Hematopoietic multipotent progenitor cell treated with erythropoietin and hydrocortisone succinate and interleukin-3 and kit ligand, for 6 days (in vitro differentiated cells): ENCODE measurements around the gene DYNLT2.

Source experiments
- DNase-seq: peaks from one replicate; pipeline ENCODE4 v3.0.0-alpha.2; 2015

Gene DYNLT2

GRCh38 chr6:169783401-169783800 is 32.0 kb upstream of the DYNLT2 start:
- DNase-seq = no peak

GRCh38 chr6:169782966-169783365 is 31.6 kb upstream of the DYNLT2 start:
- no peak for DNase-seq

DNA sequence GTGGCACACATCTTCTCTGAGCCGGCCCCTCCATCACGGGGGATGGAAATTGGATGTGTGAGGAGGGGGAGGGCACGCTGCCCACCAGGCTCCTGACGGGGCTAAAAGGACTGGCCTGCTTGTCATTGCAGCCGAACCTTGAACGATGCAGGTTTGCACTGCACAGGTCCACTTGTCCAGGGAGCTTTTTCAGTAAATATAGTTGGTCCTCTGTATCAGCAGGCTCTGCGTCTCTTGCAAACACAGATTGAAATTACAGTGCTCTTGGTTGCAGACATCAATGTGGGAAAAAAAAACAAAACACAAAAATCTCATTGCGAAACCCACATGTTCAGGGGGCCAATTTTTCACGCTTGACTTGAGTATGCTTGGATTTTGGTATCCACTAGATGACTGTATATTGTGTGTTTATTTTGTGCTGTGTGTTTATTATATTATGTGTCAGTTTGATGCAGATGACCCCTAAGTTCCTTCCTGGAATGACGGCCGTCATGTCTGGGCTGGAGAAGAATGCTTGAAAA is 29.3 kb upstream of the DYNLT2 start:
- no peak for DNase-seq

DNA sequence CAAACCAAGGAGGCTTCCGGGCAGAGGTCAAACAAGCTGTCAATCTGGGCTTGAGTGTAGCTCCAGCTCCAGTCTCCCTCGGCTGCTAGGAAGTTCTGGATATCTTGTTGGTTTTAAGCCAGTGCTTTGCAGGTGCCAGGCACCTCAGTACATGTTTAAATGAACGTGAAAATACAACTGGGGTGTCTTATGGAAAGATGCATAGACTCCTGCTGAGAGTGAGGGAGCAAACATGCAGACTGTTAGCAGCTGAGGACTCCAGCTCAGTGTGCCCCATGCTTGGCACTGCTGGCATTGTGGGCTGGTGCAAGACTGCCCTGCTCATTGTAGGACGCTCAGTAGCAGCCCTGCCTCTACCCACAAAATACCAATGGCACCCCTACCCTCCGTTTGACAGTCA is 28.5 kb upstream of the DYNLT2 start:
- DNase-seq = no peak

DNA sequence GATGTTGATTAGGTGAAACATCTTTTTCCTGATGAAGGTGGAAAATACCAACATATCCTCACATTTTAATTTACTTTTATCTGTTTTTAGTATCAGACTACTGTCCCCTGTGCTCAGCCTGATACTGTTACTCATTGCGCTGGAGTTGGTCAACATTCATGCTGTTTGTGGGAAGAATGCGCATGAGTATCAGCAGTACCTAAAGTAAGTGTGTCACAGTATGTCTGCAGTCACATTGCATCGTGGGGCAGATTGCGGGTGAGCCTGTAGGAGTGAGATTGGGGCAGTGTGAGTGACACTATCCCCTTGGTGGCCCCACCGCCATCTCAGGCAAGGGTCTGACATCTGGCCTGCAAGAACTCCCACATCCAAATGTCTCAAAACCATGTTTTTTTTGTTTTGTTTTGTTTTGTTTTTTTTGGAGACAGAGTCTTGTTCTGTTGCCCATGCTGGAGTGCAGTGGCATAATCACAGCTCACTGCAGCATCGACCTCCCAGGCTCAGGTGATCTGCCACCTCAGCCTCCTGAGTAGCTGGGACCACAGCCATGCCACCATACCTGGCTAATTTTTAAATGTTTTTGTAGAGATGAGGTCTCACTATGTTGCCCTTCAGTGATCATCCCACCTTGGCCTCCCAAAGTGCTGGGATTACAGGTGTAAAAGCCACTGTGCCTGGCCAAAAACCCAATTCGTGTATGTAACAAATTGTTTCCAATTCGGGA is 27.9 kb upstream of the DYNLT2 start:
- no peak for DNase-seq

- DNase-seq = no peak
Observed at GRCh38 chr6:169778646-169779045, 27.3 kb upstream of the DYNLT2 start.

GRCh38 chr6:169777896-169778295 is 26.5 kb upstream of the DYNLT2 start:
- no peak for DNase-seq

GRCh38 chr6:169776379-169776778 is 25.0 kb upstream of the DYNLT2 start:
- DNase-seq = no peak

DNA sequence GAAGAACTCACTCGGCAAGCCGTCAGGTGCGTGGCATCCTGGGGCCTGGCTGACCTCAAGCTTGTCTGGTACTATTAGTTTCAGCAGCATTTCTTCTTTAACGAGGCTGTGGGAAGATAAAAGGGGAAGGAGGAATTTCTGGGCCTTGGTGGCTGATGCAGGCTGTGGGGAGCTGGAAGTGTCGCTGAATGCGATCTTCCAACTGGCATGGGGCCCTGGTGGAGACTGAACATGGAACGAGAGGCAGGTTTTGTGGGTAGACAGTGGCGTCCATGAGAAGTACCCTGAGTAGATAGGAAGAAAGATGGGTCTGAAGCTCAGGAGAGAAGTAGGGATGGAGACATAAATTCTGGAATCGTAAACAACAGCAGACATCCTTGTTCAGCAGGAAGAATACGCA is 23.9 kb upstream of the DYNLT2 start:
- DNase-seq = no peak

GRCh38 chr6:169774347-169774746 is 23.0 kb upstream of the DYNLT2 start:
- no peak for DNase-seq

DNA sequence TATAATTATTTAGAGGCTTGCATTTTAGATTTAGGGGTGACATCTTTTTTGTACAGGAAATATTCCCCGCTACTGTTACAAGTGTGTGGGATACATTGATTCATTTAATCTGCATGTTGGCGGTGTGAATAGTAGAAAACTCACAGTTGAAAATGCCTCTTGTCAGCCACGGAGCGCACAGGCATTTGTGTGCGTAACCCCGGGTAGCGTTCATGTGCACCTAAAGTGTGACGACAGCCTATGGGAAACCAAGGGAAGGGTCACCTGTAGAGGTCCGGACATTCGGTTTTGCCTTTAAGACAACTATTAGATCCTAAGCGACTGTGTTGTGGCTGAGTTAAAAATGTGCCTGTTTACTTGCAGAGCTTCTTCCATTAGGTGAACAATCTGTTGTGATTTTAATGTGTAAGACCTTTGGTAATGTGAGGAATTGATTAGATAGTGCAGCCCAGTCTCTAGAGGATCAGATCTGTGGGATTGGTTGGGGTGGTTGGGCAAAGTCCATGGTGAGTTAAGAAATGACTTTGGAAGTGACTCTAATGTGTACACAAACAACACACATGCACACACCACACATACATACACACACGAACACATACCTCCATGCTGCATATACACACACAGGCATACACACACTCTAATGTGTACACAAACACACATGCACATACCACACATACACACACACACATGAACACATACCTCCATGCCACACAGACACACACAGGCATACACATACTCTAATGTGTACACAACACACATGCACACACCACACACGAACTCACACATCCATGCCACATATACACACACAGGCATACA is 15.8 kb upstream of the DYNLT2 start:
- DNase-seq = no peak

GRCh38 chr6:169766232-169766631 is 14.9 kb upstream of the DYNLT2 start:
- no peak for DNase-seq

- peak; percentile 31 for DNase-seq
Observed at GRCh38 chr6:169765789-169766188, 14.4 kb upstream of the DYNLT2 start.

DNA sequence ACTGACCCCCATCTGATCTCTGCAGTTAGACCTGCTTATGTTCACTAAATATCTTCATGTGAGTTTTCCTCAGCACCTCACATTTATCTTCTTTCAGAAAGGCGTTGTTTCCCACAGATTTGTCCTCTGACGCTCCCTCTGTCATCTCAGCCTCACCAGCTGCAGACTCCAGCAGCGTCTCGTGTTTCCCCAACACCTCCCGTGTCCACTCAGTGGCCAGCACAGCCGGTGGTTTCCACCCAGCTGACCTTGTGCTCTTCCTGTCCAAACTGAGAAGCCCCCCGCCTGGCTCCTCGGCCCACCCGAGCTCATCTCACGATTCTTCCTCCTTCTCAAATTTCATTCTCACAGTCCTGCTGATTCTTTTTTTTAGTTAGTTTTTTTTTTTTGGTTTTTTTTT is 12.5 kb upstream of the DYNLT2 start:
- no peak for DNase-seq

DNA sequence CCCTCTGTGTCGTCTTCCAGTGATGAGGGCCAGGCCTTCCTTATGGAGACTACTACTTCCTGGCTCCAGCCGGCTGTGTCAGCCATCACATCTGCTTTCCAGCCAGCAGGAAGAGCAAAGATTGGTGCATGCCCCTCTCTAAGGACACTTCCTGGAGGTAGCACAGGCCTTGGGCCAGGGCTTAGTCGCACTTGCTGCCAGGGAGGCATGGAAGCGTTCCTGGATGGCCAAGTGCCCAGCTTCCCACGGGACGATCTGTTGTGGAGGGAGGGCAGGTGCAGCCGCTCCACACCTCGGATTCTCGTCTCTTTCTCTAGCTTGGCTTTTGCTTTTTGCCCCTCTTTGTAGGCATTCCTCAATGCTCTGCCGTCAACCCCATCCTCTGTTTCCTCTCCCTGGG is 11.9 kb upstream of the DYNLT2 start:
- no peak for DNase-seq

- no peak for DNase-seq
Observed at GRCh38 chr6:169755162-169755561, 3.8 kb upstream of the DYNLT2 start.

GRCh38 chr6:169752074-169752623 is 777 bp upstream of the DYNLT2 start:
- peak; percentile 33 for DNase-seq

GRCh38 chr6:169746556-169746955 is 4.8 kb downstream of the DYNLT2 start:
- DNase-seq = no peak

DNA sequence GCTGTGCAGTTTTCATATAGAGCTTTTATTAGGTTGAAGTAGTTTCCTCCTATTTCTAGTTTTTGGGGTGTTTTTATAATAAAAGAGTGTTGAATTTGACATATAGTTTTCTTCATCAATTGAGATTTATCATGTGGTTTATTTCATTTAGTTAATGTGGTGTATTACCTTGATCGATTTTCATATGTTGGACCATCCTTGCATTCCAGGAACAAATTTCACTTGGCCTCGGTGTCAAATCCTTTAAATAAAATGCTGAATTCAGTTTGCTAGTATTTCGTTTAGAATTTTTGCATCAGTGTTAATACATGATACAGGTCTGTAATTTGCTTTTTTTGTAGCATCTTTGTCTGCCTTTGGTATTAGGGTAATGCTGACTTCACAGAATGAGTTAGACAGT is 6.0 kb downstream of the DYNLT2 start:
- no peak for DNase-seq

DNA sequence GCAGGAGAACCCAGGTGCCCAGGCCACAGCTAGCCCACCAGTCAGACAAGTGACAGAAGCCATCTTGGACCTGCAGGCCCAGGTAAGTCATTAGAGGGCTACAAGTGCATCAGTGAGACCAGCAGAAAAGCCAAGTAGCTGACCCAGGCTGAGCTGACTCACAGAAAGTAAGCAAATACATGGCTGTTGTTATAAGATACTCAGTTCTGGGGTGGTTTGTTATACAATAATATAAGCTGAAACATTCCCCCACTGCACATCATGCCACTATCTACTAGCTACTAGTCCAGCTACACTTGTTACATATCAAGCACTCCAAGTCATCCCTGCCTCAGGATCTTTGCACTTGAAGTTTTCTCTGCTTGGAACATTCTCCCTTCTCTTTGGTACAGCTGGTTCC is 10.0 kb downstream of the DYNLT2 start:
- no peak for DNase-seq

GRCh38 chr6:169738976-169739529 is 12.3 kb downstream of the DYNLT2 start:
- no peak for DNase-seq

GRCh38 chr6:169738204-169738975 is 13.0 kb downstream of the DYNLT2 start:
- no peak for DNase-seq

GRCh38 chr6:169729961-169730360 is 21.4 kb downstream of the DYNLT2 start:
- DNase-seq = no peak
